ENCODE data around the gene NCCRP1. TPM values are rescaled to one million over a fixed set of nuclear protein-coding genes. Genes with fewer than 3 reads are reported as not detected.

NCCRP1 gene
- polyA plus RNA-seq, 1 of the 3 experiments (the other 2 are of a cell fraction) = not detected

DNA sequence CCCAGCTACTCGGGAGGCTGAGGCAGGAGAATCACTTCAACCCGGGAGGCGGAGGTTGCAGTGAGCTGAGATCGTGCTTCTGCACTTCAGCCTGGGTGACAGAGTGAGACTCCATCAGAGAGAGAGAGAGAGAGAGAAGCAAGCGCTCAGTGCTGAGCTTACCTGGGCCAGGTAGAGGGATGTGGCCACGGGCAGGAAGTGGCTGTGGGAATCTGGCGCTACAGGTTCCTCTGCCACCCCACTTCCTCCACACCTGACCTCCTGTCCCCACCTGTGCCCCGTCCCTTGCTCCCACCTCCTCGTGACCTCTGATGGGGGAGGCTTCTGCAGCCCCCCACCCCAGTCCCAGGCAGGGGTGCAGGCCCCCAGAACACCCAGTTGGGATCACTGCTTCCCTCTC, 1.0 kb upstream of the NCCRP1 start:
- CTCF ChIA-PET = interaction anchor here (0.6 to 5.4 kb wide), 3 partner anchors 9 to 74 kb away, joined by 3 to 26 read pairs (median 8); no protein-coding TSS in a partner anchor
- 54% methylated on average over 9 of the region's 9 CpGs for WGBS (ENCODE audit: low lambda C conversion rate)
- Histone ChIP-seq H3K9me2 (no peaks in the 10 kb centered on the region), H3K9ac (no peak overlapping the region), H3K36me3 (replicated peaks in 1 of 2; ENCODE audit: control insufficient read depth in 1 of 2, insufficient read depth in 2 of 2, low read length in 1 of 2) (no peaks in the 10 kb centered on the region), H3K9me3 (no peaks in the 10 kb centered on the region), H3K79me2 (ENCODE audit: insufficient read depth) (no peaks in the 10 kb centered on the region), H4K20me1 (ENCODE audit: insufficient read depth) (no peaks in the 10 kb centered on the region), H3F3A (replicated peaks; ENCODE audit: insufficient read depth) (no peaks in the 10 kb centered on the region), H3K4me2 (no peak overlapping the region), H2AFZ (ENCODE audit: low read depth) (no peak overlapping the region), H3K4me1 (ENCODE audit: control insufficient read depth in 1 of 2, insufficient read depth in 2 of 2, low read depth in 1 of 2, low read length in 1 of 2) (peaks cover 0 to 11% of the 10 kb centered on the region in 2 experiments; a peak in 1 of 4 replicates), H3K27ac (ENCODE audit: low read depth in 2 of 2, low read length in 1 of 2) (no peak overlapping the region), H3K27me3 (ENCODE audit: insufficient read depth) (peaks cover 28% of the 10 kb centered on the region; the same call in 1 of the 2 replicates), H3K4me3 (ENCODE audit: low read depth in 2 of 2, low read length in 1 of 2) (no peak overlapping the region)
- no peak for TF ChIP-seq EP300 (IDR thresholded peaks at IDR 0.05; ENCODE audit: borderline replicate concordance in 1 of 2, low read depth in 1 of 2, low read length in 1 of 2)
- no peak for TF ChIP-seq FOXJ3 (CRISPR knock-in tag; IDR thresholded peaks at IDR 0.05)
- no peak for TF ChIP-seq TCF12 (IDR thresholded peaks at IDR 0.05)
- no peak for TF ChIP-seq TAF1 (IDR thresholded peaks at IDR 0.05; ENCODE audit: borderline replicate concordance, low read depth, low read length)
- no peak for TF ChIP-seq JUND (IDR thresholded peaks at IDR 0.05)
- TF ChIP-seq, protein P1, sequence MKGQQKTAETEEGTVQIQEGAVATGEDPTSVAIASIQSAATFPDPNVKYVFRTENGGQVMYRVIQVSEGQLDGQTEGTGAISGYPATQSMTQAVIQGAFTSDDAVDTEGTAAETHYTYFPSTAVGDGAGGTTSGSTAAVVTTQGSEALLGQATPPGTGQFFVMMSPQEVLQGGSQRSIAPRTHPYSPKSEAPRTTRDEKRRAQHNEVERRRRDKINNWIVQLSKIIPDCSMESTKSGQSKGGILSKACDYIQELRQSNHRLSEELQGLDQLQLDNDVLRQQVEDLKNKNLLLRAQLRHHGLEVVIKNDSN (IDR thresholded peaks at IDR 0.05; ENCODE audit: borderline replicate concordance, low read depth) = no peak
- no peak for TF ChIP-seq SMC3 (IDR thresholded peaks at IDR 0.05; ENCODE audit: low read depth, low read length)
- no peak for TF ChIP-seq YY1 (IDR thresholded peaks at IDR 0.05; ENCODE audit: low read depth)
- TF ChIP-seq, protein P2, sequence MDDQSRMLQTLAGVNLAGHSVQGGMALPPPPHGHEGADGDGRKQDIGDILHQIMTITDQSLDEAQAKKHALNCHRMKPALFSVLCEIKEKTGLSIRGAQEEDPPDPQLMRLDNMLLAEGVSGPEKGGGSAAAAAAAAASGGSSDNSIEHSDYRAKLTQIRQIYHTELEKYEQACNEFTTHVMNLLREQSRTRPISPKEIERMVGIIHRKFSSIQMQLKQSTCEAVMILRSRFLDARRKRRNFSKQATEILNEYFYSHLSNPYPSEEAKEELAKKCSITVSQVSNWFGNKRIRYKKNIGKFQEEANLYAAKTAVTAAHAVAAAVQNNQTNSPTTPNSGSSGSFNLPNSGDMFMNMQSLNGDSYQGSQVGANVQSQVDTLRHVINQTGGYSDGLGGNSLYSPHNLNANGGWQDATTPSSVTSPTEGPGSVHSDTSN (IDR thresholded peaks at IDR 0.05) = no peak
- no peak for TF ChIP-seq EZH2phosphoT487 (IDR thresholded peaks at IDR 0.05; ENCODE audit: borderline replicate concordance, low read depth)
- POLR2A ChIA-PET = no interaction called here
- no peak for DNase-seq

DNA sequence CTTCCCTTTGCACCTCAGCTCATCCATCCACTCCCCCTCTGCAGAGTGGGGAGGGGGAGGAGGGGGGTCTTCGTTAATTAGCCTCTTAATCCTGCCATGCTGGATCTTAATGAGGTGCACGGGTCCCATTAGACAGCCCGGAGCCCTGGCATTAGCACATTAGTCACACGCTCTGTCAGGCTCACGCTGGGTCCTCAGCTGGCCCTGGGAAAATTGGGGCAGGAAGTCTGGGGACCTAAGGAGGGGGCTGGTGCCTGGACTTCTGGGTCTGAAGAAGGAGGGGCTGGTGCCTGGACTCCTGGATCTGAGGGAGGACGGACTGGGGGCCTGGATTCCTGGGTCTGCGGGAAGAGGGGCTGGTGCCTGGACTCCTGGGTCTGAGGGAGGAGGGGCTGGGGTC, 444 bp upstream of the NCCRP1 start:
- H2AFZ ChIP-seq (ENCODE audit: low read depth) = no peak overlapping the region
- TF ChIP-seq FOXM1 (IDR thresholded peaks at IDR 0.05; ENCODE audit: low read depth) = no peak
- no peak for TF ChIP-seq CHD2 (IDR thresholded peaks at IDR 0.05; ENCODE audit: low read length, partially characterized antibody)
- TF ChIP-seq JUND (IDR thresholded peaks at IDR 0.05) = no peak
- TF ChIP-seq, protein P3, sequence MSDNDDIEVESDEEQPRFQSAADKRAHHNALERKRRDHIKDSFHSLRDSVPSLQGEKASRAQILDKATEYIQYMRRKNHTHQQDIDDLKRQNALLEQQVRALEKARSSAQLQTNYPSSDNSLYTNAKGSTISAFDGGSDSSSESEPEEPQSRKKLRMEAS (IDR thresholded peaks at IDR 0.05; ENCODE audit: low read depth) = no peak
- no peak for TF ChIP-seq YY1 (IDR thresholded peaks at IDR 0.05; ENCODE audit: low read depth)
- TF ChIP-seq EZH2phosphoT487 (IDR thresholded peaks at IDR 0.05; ENCODE audit: borderline replicate concordance, low read depth) = no peak
- no peak for TF ChIP-seq SIN3A (IDR thresholded peaks at IDR 0.05; ENCODE audit: borderline replicate concordance, low read depth, low read length)
- TF ChIP-seq RXRA (IDR thresholded peaks at IDR 0.05; ENCODE audit: borderline replicate concordance, low read depth) = no peak
- TF ChIP-seq TCF12 (IDR thresholded peaks at IDR 0.05) = no peak
- TF ChIP-seq, protein P4, sequence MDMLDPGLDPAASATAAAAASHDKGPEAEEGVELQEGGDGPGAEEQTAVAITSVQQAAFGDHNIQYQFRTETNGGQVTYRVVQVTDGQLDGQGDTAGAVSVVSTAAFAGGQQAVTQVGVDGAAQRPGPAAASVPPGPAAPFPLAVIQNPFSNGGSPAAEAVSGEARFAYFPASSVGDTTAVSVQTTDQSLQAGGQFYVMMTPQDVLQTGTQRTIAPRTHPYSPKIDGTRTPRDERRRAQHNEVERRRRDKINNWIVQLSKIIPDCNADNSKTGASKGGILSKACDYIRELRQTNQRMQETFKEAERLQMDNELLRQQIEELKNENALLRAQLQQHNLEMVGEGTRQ (IDR thresholded peaks at IDR 0.05; ENCODE audit: borderline replicate concordance, low read depth, low read length) = no peak
- no peak for TF ChIP-seq TEAD4 (IDR thresholded peaks at IDR 0.05; ENCODE audit: borderline replicate concordance, insufficient read depth)
- TF ChIP-seq, protein P5, sequence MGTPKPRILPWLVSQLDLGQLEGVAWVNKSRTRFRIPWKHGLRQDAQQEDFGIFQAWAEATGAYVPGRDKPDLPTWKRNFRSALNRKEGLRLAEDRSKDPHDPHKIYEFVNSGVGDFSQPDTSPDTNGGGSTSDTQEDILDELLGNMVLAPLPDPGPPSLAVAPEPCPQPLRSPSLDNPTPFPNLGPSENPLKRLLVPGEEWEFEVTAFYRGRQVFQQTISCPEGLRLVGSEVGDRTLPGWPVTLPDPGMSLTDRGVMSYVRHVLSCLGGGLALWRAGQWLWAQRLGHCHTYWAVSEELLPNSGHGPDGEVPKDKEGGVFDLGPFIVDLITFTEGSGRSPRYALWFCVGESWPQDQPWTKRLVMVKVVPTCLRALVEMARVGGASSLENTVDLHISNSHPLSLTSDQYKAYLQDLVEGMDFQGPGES (IDR thresholded peaks at IDR 0.05; ENCODE audit: low read depth, low read length) = no peak
- TF ChIP-seq FOSL2 (IDR thresholded peaks at IDR 0.05; ENCODE audit: borderline replicate concordance, low read depth) = no peak
- DNase-seq = no peak
- no peak overlapping the region for H3K9ac ChIP-seq
- no peaks in the 10 kb centered on the region for H3K36me3 ChIP-seq (replicated peaks in 1 of 2; ENCODE audit: control insufficient read depth in 1 of 2, insufficient read depth in 2 of 2, low read length in 1 of 2)
- no peak overlapping the region for H3K27ac ChIP-seq (ENCODE audit: low read depth in 2 of 2, low read length in 1 of 2)
- H3F3A ChIP-seq (replicated peaks; ENCODE audit: insufficient read depth) = no peaks in the 10 kb centered on the region
- no peaks in the 10 kb centered on the region for H3K9me3 ChIP-seq
- H3K4me3 ChIP-seq (ENCODE audit: low read depth in 2 of 2, low read length in 1 of 2) = no peak overlapping the region
- H3K4me2 ChIP-seq = no peak overlapping the region
- ChIA-PET CTCF (interaction anchor here (2.0 to 5.4 kb wide), 2 partner anchors 10 to 74 kb away, joined by 8 to 26 read pairs; no protein-coding TSS in a partner anchor), POLR2A (no interaction called here)
- peaks cover 0 to 11% of the 10 kb centered on the region in 2 experiments; a peak in 1 of 4 replicates for H3K4me1 ChIP-seq (ENCODE audit: control insufficient read depth in 1 of 2, insufficient read depth in 2 of 2, low read depth in 1 of 2, low read length in 1 of 2)
- no peaks in the 10 kb centered on the region for H3K79me2 ChIP-seq (ENCODE audit: insufficient read depth)
- H4K20me1 ChIP-seq (ENCODE audit: insufficient read depth) = no peaks in the 10 kb centered on the region
- 36% methylated on average over 7 of the region's 7 CpGs for WGBS (ENCODE audit: low lambda C conversion rate)
- no peaks in the 10 kb centered on the region for H3K9me2 ChIP-seq
- H3K27me3 ChIP-seq (ENCODE audit: insufficient read depth) = peaks cover 28% of the 10 kb centered on the region; the same call in 1 of the 2 replicates
